ENCODE data around the gene S100A8. TPM values are rescaled to one million over a fixed set of nuclear protein-coding genes. Genes with fewer than 3 reads are reported as not detected.

The S100A8 gene
- total RNA-seq, 1 experiment from 2014 or later, result 1.4 TPM

DNA sequence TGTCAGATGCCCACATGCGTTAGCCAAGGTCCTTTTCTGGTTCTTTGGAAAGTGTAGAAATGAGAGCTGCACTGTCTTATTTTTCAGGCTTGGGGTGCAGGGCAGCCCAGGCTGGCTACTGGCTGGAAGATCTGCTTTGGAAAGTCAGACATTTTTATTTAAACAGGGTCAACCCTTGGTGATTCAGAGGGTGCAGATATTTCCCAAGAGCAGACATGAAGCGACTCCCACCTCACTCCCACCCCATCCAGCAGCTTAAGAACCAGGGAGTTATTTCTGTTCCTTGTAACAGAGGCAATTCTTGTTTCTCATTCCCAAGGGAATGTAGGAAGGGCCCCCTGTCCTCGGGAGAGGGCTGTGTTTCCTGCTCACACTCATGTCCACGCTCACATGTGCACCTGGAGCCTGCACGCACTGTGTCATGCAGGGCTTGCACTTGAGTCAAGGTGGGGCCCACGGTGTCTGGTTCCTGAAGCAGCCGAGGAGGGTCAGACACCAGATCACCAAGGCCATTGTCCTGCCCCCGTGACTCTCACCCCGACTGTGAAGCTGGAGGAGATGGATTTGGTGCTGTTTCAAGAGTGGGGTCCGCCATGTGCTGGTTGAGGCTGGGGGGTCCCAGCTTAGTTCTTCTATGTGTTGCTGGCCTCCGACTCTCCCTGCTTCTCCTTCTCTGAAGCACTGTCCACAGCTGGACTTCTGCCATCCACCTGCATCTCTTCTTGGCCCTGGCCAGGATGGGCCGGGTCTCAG, 26.4 kb upstream of the S100A8 start:
- Histone ChIP-seq H3K27me3 (ENCODE audit: insufficient read depth, low read length) (peaks cover 48% of the 10 kb centered on the region), H3K4me2 (ENCODE audit: low read length) (no peak overlapping the region), H3K4me1 (ENCODE audit: control insufficient read depth in 1 of 2, insufficient read depth in 2 of 2, low read length in 2 of 2) (no peaks in the 10 kb centered on the region), H3K4me3 (replicated peaks in 1 of 2; ENCODE audit: low read depth in 1 of 2, low read length in 2 of 2) (no peak overlapping the region), H3K9me2 (ENCODE audit: insufficient read depth) (no peaks in the 10 kb centered on the region), H3K36me3 (ENCODE audit: control insufficient read depth in 1 of 2, insufficient read depth in 2 of 2, low read length in 2 of 2) (no peaks in the 10 kb centered on the region), H3K79me2 (ENCODE audit: insufficient read depth, low read length) (no peaks in the 10 kb centered on the region), H4K20me1 (ENCODE audit: insufficient read depth) (no peaks in the 10 kb centered on the region), H2AFZ (ENCODE audit: low read depth, low read length, poor library complexity, severe bottlenecking) (no peak overlapping the region), H3K9ac (ENCODE audit: low read length) (no peak overlapping the region), H3K27ac (ENCODE audit: low read depth, low read length) (no peak overlapping the region), H3K9me3 (ENCODE audit: control insufficient read depth in 1 of 2, insufficient read depth in 1 of 2, low read depth in 1 of 2, low read length in 2 of 2) (no peaks in the 10 kb centered on the region)
- TF ChIP-seq, protein P1, sequence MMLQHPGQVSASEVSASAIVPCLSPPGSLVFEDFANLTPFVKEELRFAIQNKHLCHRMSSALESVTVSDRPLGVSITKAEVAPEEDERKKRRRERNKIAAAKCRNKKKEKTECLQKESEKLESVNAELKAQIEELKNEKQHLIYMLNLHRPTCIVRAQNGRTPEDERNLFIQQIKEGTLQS (IDR thresholded peaks at IDR 0.05), result no peak
- TF ChIP-seq EGR1 (IDR thresholded peaks at IDR 0.05; ENCODE audit: low read depth), result no peak
- TF ChIP-seq JUND (IDR thresholded peaks at IDR 0.05), result no peak
- TF ChIP-seq RAD21 (IDR thresholded peaks at IDR 0.05; ENCODE audit: low read depth), result no peak
- no peak for TF ChIP-seq CEBPB (IDR thresholded peaks at IDR 0.05; ENCODE audit: low read depth)
- no peak for TF ChIP-seq ZNF274 (IDR thresholded peaks at IDR 0.05; ENCODE audit: low read depth, low read length)
- no peak for TF ChIP-seq SP1 (IDR thresholded peaks at IDR 0.05; ENCODE audit: low read depth)
- no peak for TF ChIP-seq TCF7L2 (IDR thresholded peaks at IDR 0.05; ENCODE audit: borderline replicate concordance, extremely low read depth, insufficient read depth, insufficient read length)
- TF ChIP-seq SRF (IDR thresholded peaks at IDR 0.05; ENCODE audit: low read depth), result no peak
- TF ChIP-seq, protein P2, sequence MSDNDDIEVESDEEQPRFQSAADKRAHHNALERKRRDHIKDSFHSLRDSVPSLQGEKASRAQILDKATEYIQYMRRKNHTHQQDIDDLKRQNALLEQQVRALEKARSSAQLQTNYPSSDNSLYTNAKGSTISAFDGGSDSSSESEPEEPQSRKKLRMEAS (IDR thresholded peaks at IDR 0.05), result no peak
- TF ChIP-seq YY1 (IDR thresholded peaks at IDR 0.05; ENCODE audit: extremely low read depth, insufficient replicate concordance, low read depth, low read length), result no peak
- RAD21 ChIA-PET (ENCODE audit: low non-redundant PET in 1 of 2, low total read pairs in 2 of 2, uncharacterized antibody in 2 of 2, unreplicated experiment in 2 of 2), result no interaction called here
- DNase-seq (ENCODE audit: low read depth, low spot score) (no peak), ATAC-seq (no peak)
- intact Hi-C loops (cut with micrococcal nuclease), result no loop called here
- POLR2A ChIA-PET, result no interaction called here
- no TSS peak for BruUV-seq (replicated peaks)
- CTCF ChIA-PET, result no interaction called here

All from HCT116 (cell line).